ENCODE results near the gene POLE4. TPM values are rescaled to one million over a fixed set of nuclear protein-coding genes. Genes with fewer than 3 reads are reported as not detected.

POLE4 gene
- total RNA-seq, 1 experiment from 2014 or later = 34.4 TPM

DNA sequence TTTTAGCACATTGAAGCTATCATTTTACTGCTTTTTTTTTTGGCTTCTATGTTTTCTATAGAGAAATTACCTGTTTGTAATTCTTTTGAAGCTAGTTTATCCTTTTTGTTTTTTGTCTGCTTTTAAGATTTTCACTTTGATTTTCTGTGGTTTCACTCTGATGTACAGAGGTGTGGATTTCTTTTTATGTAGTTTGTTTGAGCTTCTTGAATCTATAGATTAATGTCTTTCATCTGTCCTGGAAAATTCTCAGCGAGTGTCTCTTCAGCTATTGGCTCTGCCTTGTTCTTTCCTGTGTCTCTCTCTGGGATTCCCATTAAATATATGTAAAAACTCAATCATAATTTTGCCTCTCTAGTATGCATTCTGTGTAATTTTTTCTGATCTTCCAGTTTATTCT lies 8.4 kb downstream of the POLE4 start:
- no peaks in the 10 kb centered on the region for H3K79me2 ChIP-seq (ENCODE audit: insufficient read depth, low read length)
- H3K9ac ChIP-seq (ENCODE audit: extremely low read depth, insufficient read length, low read length) = no peak overlapping the region
- no peaks in the 10 kb centered on the region for H3K79me1 ChIP-seq (ENCODE audit: insufficient read depth, low read depth, low read length, poor library complexity, severe bottlenecking)
- H2BK120ac ChIP-seq (ENCODE audit: low read depth, low read length, poor library complexity, severe bottlenecking) = no peak overlapping the region
- H3K14ac ChIP-seq (ENCODE audit: insufficient read depth, low read length) = no peak overlapping the region
- Mint-ChIP-seq H3K4me3 (no peak overlapping the region), H3K27me3 (ENCODE audit: low read depth) (no peaks in the 10 kb centered on the region), H3K4me1 (no peaks in the 10 kb centered on the region), H3K9me3 (peaks cover 13 to 17% of the 10 kb centered on the region in 2 experiments), H3K36me3 (ENCODE audit: insufficient read depth in 1 of 3, low read depth in 3 of 3) (peaks cover 22 to 37% (median 24%) of the 10 kb centered on the region in 3 experiments), H3K27ac (no peak overlapping the region)
- H2AK5ac ChIP-seq (ENCODE audit: insufficient read length, low read length) = no peak overlapping the region
- H3K4ac ChIP-seq (ENCODE audit: low read depth, low read length) = no peak overlapping the region
- H2BK12ac ChIP-seq (ENCODE audit: insufficient read length, low read depth, low read length) = no peak overlapping the region
- no peak for TF ChIP-seq CTCF (conservative IDR thresholded peaks at IDR 0.05)
- WGBS (ENCODE audit: extremely low coverage, insufficient read length, low lambda C conversion rate) = no CpG with 5 or more reads among the region's 1 CpG
- H2BK15ac ChIP-seq (ENCODE audit: low read depth, low read length) = no peak overlapping the region
- no peak overlapping the region for H2BK20ac ChIP-seq (ENCODE audit: low read depth, low read length, poor library complexity, severe bottlenecking)
- H4K8ac ChIP-seq (replicated peaks; ENCODE audit: insufficient read length, low read depth, low read length) = no peak overlapping the region
- H3K9me3 ChIP-seq (ENCODE audit: control insufficient read depth, low read depth, low read length) = no peaks in the 10 kb centered on the region
- no peak overlapping the region for H2BK5ac ChIP-seq (ENCODE audit: insufficient read length, low read length)
- H3T11ph ChIP-seq (ENCODE audit: low read length) = no peak overlapping the region
- H3K4me2 ChIP-seq (ENCODE audit: insufficient read depth, insufficient read length, low read length) = no peak overlapping the region
- H3K27ac ChIP-seq (ENCODE audit: insufficient read length, low read depth, low read length) = no peak overlapping the region
- H4K5ac ChIP-seq (ENCODE audit: insufficient read length, low read depth, low read length) = no peak overlapping the region
- no peak overlapping the region for H3K23ac ChIP-seq (ENCODE audit: insufficient read length, low read depth, low read length)
- DNase-seq = no peak
- no peak overlapping the region for H4K91ac ChIP-seq (ENCODE audit: insufficient read length, low read depth, low read length)
- no peak overlapping the region for H3K56ac ChIP-seq (ENCODE audit: insufficient read length, low read depth, low read length)
- H3K23me2 ChIP-seq (ENCODE audit: insufficient read length, low read depth, low read length, poor library complexity, severe bottlenecking) = no peaks in the 10 kb centered on the region
- H4K20me1 ChIP-seq (ENCODE audit: control insufficient read depth, insufficient read depth, insufficient read length) = no peaks in the 10 kb centered on the region
- H3K4me1 ChIP-seq (ENCODE audit: insufficient read depth, low read length) = no peaks in the 10 kb centered on the region
- no peak overlapping the region for H3K18ac ChIP-seq (ENCODE audit: insufficient read length, low read depth, low read length)
- no peak overlapping the region for H2AFZ ChIP-seq (ENCODE audit: low read length)
- no peaks in the 10 kb centered on the region for H3K27me3 ChIP-seq (ENCODE audit: insufficient read depth, low read length)

All from H9 (cell line).